HCT116 (cell line): ENCODE results near the gene DNAJC10. TPM values are rescaled to one million over a fixed set of nuclear protein-coding genes. Genes with fewer than 3 reads are reported as not detected.

Source experiments
- ATAC-seq: fragments of 200-7000 bp; cut with Tn5 transposase; 2 replicates; pipeline ENCODE4 v1.9.1; 2020; ENCODE audit warnings: mild to moderate bottlenecking, moderate library complexity
- BruUV-seq: library from RNA; stranded (reverse); fragments of 400-500 nt; replicated peaks from 2 replicates; lab custom pipeline; 2021; lab: Mats Ljungman, UMichigan
- CTCF ChIA-PET: fragments of 300-600 bp; sonication (Branson Sonifier 250); formaldehyde crosslinking; loops from one replicate; lab custom pipeline; 2021; ENCODE audit warnings: antibody characterized with exemption; lab: Charles Lee
- POLR2A ChIA-PET: fragments of 300-600, 350-600 bp; sonication (Branson Sonifier 250); formaldehyde crosslinking; loops from one replicate; lab custom pipeline; 2021; ENCODE audit warnings: antibody characterized with exemption; lab: Charles Lee
- RAD21 ChIA-PET, 2 experiments: fragments of 300-600 bp; sonication (Branson Sonifier 250); formaldehyde crosslinking; loops; one replicate each; lab custom pipeline; 2023; ENCODE audit warnings: low total read pairs in 2 of 2; ENCODE audit not compliant: uncharacterized antibody in 2 of 2, unreplicated experiment in 2 of 2, low non-redundant PET in 1 of 2; lab: Charles Lee
- DNase-seq: peaks from one replicate; pipeline ENCODE4 v3.0.0-alpha.2; 2010; ENCODE audit warnings: low read depth, low spot score
- H2AFZ ChIP-seq: fragments of 200-600 bp; shearing (Covaris generic), sonication (generic); 2 replicates; pipeline ENCODE4 v1.6.1; 2017; ENCODE audit warnings: low read depth, mixed run types, mixed read lengths, antibody characterized with exemption, low read length; ENCODE audit not compliant: poor library complexity, severe bottlenecking
- H3K27ac ChIP-seq: 2 replicates; pipeline ENCODE4 v1.5.1; 2012; ENCODE audit warnings: low read depth, low read length
- H3K27me3 ChIP-seq: fragments of 200-600 bp; sonication (generic); 2 replicates; pipeline ENCODE4 v1.6.1; 2016; ENCODE audit warnings: mixed run types, low read length, mixed read lengths; ENCODE audit not compliant: insufficient read depth
- H3K36me3 ChIP-seq, 2 experiments: fragments of 200-500 bp in 1 of 2; fragments of 200-600 bp in 1 of 2; sonication (Bioruptor generic) in 1 of 2; sonication (generic) in 1 of 2; 2 replicates each; pipeline versions ENCODE4 v1.5.1 to v1.6.1; 2014 to 2016; ENCODE audit warnings: low read length in 2 of 2, inconsistent platforms in 1 of 2, mixed read lengths in 1 of 2, mixed run types in 1 of 2; ENCODE audit not compliant: insufficient read depth in 2 of 2, control insufficient read depth in 1 of 2
- H3K4me1 ChIP-seq, 2 experiments: fragments of 200-600 bp in 1 of 2; sonication (generic) in 1 of 2; 2 replicates each; pipeline versions ENCODE4 v1.5.1 to v1.6.1; 2012 to 2017; ENCODE audit warnings: low read length in 2 of 2, inconsistent platforms in 1 of 2, mild to moderate bottlenecking in 1 of 2, mixed read lengths in 1 of 2, mixed run types in 1 of 2, moderate library complexity in 1 of 2; ENCODE audit not compliant: insufficient read depth in 2 of 2, control insufficient read depth in 1 of 2
- H3K4me2 ChIP-seq: fragments of 200-600 bp; sonication (generic); 2 replicates; pipeline ENCODE4 v1.6.1; 2017; ENCODE audit warnings: mixed run types, low read length, mixed read lengths
- H3K4me3 ChIP-seq, 2 experiments: fragments of 200-600 bp in 1 of 2; sonication (generic) in 1 of 2; replicated peaks in 1 of 2; 2 replicates each; pipeline ENCODE4 v1.5.1; 2011 to 2016; ENCODE audit warnings: low read length in 2 of 2, control low read depth in 1 of 2, low read depth in 1 of 2, mild to moderate bottlenecking in 1 of 2, mixed read lengths in 1 of 2, mixed run types in 1 of 2
- H3K79me2 ChIP-seq: fragments of 200-600 bp; sonication (generic); 2 replicates; pipeline ENCODE4 v1.6.1; 2017; ENCODE audit warnings: mild to moderate bottlenecking, mixed run types, low read length, moderate library complexity, mixed read lengths; ENCODE audit not compliant: insufficient read depth
- H3K9ac ChIP-seq: fragments of 200-600 bp; sonication (generic); 2 replicates; pipeline ENCODE4 v1.6.1; 2016; ENCODE audit warnings: low read length, mixed read lengths
- H3K9me2 ChIP-seq: fragments of 200-600 bp; sonication (generic), shearing (Covaris generic); 2 replicates; pipeline ENCODE4 v1.6.1; 2017; ENCODE audit warnings: mixed run types, mild to moderate bottlenecking, moderate library complexity; ENCODE audit not compliant: insufficient read depth
- H3K9me3 ChIP-seq, 2 experiments: fragments of 200-500 bp in 1 of 2; fragments of 200-600 bp in 1 of 2; sonication (Bioruptor generic) in 1 of 2; sonication (generic) in 1 of 2; 2 replicates each; pipeline ENCODE4 v1.6.1; 2014 to 2017; ENCODE audit warnings: low read length in 2 of 2, mixed read lengths in 2 of 2, inconsistent platforms in 1 of 2, low read depth in 1 of 2, mild to moderate bottlenecking in 1 of 2, mixed run types in 1 of 2, moderate library complexity in 1 of 2; ENCODE audit not compliant: control insufficient read depth in 1 of 2, insufficient read depth in 1 of 2
- H4K20me1 ChIP-seq: fragments of 200-600 bp; sonication (generic), shearing (Covaris generic); 2 replicates; pipeline ENCODE4 v1.6.1; 2017; ENCODE audit warnings: mixed run types, mild to moderate bottlenecking, moderate library complexity; ENCODE audit not compliant: insufficient read depth
- CBX3 ChIP-seq: IDR thresholded peaks from 2 replicates; pipeline ENCODE4 v1.6.1; 2012; ENCODE audit warnings: low read depth
- CEBPB ChIP-seq: IDR thresholded peaks from 2 replicates; pipeline ENCODE4 v1.6.1; 2012; ENCODE audit warnings: low read depth
- EGR1 ChIP-seq: IDR thresholded peaks from 2 replicates; pipeline ENCODE4 v1.6.1; 2012; ENCODE audit warnings: low read depth
- ELF1 ChIP-seq: IDR thresholded peaks from 2 replicates; pipeline ENCODE4 v1.6.1; 2012; ENCODE audit warnings: low read depth, borderline replicate concordance
- EZH2 ChIP-seq: fragments of 200-600 bp; sonication (generic); IDR thresholded peaks from 2 replicates; pipeline ENCODE4 v1.6.1; 2017; ENCODE audit warnings: antibody characterized with exemption, mixed run types
- EZH2phosphoT487 ChIP-seq: fragments of 200-600 bp; IDR thresholded peaks from 2 replicates; pipeline ENCODE4 v1.6.1; 2018; ENCODE audit warnings: antibody characterized with exemption, borderline replicate concordance
- FOSL1 ChIP-seq: IDR thresholded peaks from 2 replicates; pipeline ENCODE4 v1.6.1; 2012; ENCODE audit warnings: low read depth
- JUND ChIP-seq: IDR thresholded peaks from 2 replicates; pipeline ENCODE4 v1.6.1; 2012
- SRF ChIP-seq: IDR thresholded peaks from 2 replicates; pipeline ENCODE4 v1.6.1; 2012; ENCODE audit warnings: low read depth
- TCF7L2 ChIP-seq: IDR thresholded peaks from 2 replicates; pipeline ENCODE4 v1.7.0; 2011; ENCODE audit warnings: borderline replicate concordance, inconsistent platforms; ENCODE audit not compliant: insufficient read depth, insufficient read length; ENCODE audit errors: extremely low read depth
- YY1 ChIP-seq: IDR thresholded peaks from 2 replicates; pipeline ENCODE4 v1.6.1; 2011; ENCODE audit warnings: low read length, low read depth, moderate library complexity, mild to moderate bottlenecking; ENCODE audit not compliant: insufficient replicate concordance; ENCODE audit errors: extremely low read depth
- ZNF274 ChIP-seq: fragments of 200-500 bp; sonication (Bioruptor generic); IDR thresholded peaks from 2 replicates; pipeline ENCODE4 v1.6.1; 2014; ENCODE audit warnings: mild to moderate bottlenecking, low read depth, low read length, inconsistent platforms
- intact Hi-C: fragments of 100-400 bp; cut with micrococcal nuclease; formaldehyde crosslinking; loops from 2 replicates; pipeline ENCODE4 v1.10.0; 2022
- total RNA-seq: library from RNA; stranded (reverse); gene quantifications from one replicate; pipeline ENCODE4 v1.2.1, GENCODE V29; 2021; ENCODE audit not compliant: unreplicated experiment
- TF ChIP-seq, protein P1 (sequence below), 3 experiments: fragments of 200-600 bp in 1 of 3; sonication (generic) in 1 of 3; IDR thresholded peaks in 2 of 3; conservative IDR thresholded peaks in 1 of 3; 2 replicates each; pipeline ENCODE4 v1.5.1; 2012 to 2017; ENCODE audit warnings: low read depth in 2 of 3, low read length in 2 of 3, antibody characterized with exemption in 1 of 3, borderline replicate concordance in 1 of 3, control low read depth in 1 of 3, mild to moderate bottlenecking in 1 of 3, mixed read lengths in 1 of 3, mixed run types in 1 of 3, moderate library complexity in 1 of 3; ENCODE audit not compliant: insufficient read depth in 1 of 3
- TF ChIP-seq, protein P2 (sequence below): IDR thresholded peaks from 2 replicates; pipeline ENCODE4 v1.6.1; 2012; ENCODE audit warnings: low read depth
- TF ChIP-seq, protein P3 (sequence below): IDR thresholded peaks from 2 replicates; pipeline ENCODE4 v1.6.1; 2012
- TF ChIP-seq, protein P4 (sequence below): IDR thresholded peaks from 2 replicates; pipeline ENCODE4 v1.6.1; 2011; ENCODE audit warnings: mild to moderate bottlenecking, low read length, moderate library complexity; ENCODE audit not compliant: insufficient replicate concordance; ENCODE audit errors: extremely low read depth

DNAJC10 gene
- total RNA-seq, 1 experiment from 2014 or later: 80.4 TPM

DNA sequence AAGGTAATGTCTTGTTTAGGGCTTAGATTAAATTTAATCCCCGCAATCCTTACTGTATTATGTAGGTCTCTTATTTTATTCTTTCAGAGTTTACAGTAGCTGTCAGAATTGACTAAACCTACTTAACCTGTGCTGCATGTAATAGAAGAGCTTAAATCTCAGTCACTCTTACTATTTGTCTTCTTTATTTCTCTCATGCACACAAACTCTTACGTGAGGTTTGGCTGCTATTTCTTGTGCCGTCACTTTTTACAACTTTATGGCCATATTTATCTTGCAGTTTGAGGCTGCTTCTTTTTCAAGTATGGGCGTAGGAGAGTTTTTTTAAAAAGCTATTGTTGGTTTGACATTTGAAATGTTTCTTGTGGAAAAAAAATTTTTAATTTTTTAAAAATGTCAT, 12.0 kb downstream of the DNAJC10 start:
- POLR2A ChIA-PET: interaction anchor here (0.7 kb wide), 1 partner anchor 11 kb away, joined by 3 read pairs; no protein-coding TSS in a partner anchor
- CTCF ChIA-PET: no interaction called here
- BruUV-seq: no TSS peak
- H3K9me3 ChIP-seq: no peaks in the 10 kb centered on the region
- H3K27ac ChIP-seq: no peak overlapping the region
- H4K20me1 ChIP-seq: no peaks in the 10 kb centered on the region
- TF ChIP-seq ELF1: no peak
- no peak for TF ChIP-seq EZH2
- TF ChIP-seq FOSL1: no peak
- TF ChIP-seq, protein P1, sequence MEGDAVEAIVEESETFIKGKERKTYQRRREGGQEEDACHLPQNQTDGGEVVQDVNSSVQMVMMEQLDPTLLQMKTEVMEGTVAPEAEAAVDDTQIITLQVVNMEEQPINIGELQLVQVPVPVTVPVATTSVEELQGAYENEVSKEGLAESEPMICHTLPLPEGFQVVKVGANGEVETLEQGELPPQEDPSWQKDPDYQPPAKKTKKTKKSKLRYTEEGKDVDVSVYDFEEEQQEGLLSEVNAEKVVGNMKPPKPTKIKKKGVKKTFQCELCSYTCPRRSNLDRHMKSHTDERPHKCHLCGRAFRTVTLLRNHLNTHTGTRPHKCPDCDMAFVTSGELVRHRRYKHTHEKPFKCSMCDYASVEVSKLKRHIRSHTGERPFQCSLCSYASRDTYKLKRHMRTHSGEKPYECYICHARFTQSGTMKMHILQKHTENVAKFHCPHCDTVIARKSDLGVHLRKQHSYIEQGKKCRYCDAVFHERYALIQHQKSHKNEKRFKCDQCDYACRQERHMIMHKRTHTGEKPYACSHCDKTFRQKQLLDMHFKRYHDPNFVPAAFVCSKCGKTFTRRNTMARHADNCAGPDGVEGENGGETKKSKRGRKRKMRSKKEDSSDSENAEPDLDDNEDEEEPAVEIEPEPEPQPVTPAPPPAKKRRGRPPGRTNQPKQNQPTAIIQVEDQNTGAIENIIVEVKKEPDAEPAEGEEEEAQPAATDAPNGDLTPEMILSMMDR (IDR thresholded peaks at IDR 0.05 in 2 of 3, conservative IDR thresholded peaks at IDR 0.05 in 1 of 3; ENCODE audit: borderline replicate concordance in 1 of 3, insufficient read depth in 1 of 3, low read depth in 2 of 3, low read length in 2 of 3): no peak
- no peak for TF ChIP-seq SRF
- no peak for TF ChIP-seq CEBPB
- no peak for TF ChIP-seq CBX3
- TF ChIP-seq, protein P2, sequence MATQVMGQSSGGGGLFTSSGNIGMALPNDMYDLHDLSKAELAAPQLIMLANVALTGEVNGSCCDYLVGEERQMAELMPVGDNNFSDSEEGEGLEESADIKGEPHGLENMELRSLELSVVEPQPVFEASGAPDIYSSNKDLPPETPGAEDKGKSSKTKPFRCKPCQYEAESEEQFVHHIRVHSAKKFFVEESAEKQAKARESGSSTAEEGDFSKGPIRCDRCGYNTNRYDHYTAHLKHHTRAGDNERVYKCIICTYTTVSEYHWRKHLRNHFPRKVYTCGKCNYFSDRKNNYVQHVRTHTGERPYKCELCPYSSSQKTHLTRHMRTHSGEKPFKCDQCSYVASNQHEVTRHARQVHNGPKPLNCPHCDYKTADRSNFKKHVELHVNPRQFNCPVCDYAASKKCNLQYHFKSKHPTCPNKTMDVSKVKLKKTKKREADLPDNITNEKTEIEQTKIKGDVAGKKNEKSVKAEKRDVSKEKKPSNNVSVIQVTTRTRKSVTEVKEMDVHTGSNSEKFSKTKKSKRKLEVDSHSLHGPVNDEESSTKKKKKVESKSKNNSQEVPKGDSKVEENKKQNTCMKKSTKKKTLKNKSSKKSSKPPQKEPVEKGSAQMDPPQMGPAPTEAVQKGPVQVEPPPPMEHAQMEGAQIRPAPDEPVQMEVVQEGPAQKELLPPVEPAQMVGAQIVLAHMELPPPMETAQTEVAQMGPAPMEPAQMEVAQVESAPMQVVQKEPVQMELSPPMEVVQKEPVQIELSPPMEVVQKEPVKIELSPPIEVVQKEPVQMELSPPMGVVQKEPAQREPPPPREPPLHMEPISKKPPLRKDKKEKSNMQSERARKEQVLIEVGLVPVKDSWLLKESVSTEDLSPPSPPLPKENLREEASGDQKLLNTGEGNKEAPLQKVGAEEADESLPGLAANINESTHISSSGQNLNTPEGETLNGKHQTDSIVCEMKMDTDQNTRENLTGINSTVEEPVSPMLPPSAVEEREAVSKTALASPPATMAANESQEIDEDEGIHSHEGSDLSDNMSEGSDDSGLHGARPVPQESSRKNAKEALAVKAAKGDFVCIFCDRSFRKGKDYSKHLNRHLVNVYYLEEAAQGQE: no peak
- no peak for TF ChIP-seq JUND
- TF ChIP-seq EGR1: no peak
- no peak for TF ChIP-seq EZH2phosphoT487
- TF ChIP-seq, protein P3, sequence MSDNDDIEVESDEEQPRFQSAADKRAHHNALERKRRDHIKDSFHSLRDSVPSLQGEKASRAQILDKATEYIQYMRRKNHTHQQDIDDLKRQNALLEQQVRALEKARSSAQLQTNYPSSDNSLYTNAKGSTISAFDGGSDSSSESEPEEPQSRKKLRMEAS: no peak
- no peak for TF ChIP-seq ZNF274
- TF ChIP-seq YY1: no peak
- TF ChIP-seq, protein P4, sequence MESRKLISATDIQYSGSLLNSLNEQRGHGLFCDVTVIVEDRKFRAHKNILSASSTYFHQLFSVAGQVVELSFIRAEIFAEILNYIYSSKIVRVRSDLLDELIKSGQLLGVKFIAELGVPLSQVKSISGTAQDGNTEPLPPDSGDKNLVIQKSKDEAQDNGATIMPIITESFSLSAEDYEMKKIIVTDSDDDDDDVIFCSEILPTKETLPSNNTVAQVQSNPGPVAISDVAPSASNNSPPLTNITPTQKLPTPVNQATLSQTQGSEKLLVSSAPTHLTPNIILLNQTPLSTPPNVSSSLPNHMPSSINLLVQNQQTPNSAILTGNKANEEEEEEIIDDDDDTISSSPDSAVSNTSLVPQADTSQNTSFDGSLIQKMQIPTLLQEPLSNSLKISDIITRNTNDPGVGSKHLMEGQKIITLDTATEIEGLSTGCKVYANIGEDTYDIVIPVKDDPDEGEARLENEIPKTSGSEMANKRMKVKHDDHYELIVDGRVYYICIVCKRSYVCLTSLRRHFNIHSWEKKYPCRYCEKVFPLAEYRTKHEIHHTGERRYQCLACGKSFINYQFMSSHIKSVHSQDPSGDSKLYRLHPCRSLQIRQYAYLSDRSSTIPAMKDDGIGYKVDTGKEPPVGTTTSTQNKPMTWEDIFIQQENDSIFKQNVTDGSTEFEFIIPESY: no peak
- TF ChIP-seq TCF7L2: no peak
- DNase-seq (no peak), ATAC-seq (no peak)
- intact Hi-C loops: no loop called here
- no peak overlapping the region for H2AFZ ChIP-seq
- H3K79me2 ChIP-seq: no peaks in the 10 kb centered on the region; the same call in 1 of the 2 replicates
- RAD21 ChIA-PET: no interaction called here
- no peak overlapping the region for H3K9ac ChIP-seq
- H3K4me3 ChIP-seq: no peak overlapping the region
- no peaks in the 10 kb centered on the region for H3K4me1 ChIP-seq
- H3K4me2 ChIP-seq: no peak overlapping the region
- no peaks in the 10 kb centered on the region for H3K27me3 ChIP-seq
- H3K9me2 ChIP-seq: no peaks in the 10 kb centered on the region
- peaks cover 5 to 10% of the 10 kb centered on the region in 2 experiments; a peak in 3 of 4 replicates for H3K36me3 ChIP-seq
